Body of pancreas (tissue), 4 donors: ENCODE results near the gene KCNQ1OT1.

Source experiments
- CTCF ChIP-seq, 7 experiments: fragments of 450-650 bp in 4 of 7; fragments of 200-600 bp in 3 of 7; sonication (generic) in 3 of 7; IDR thresholded peaks; one replicate each; pipeline ENCODE4 v1.5.1; 2016 to 2019; ENCODE audit warnings: antibody characterized with exemption in 7 of 7
- POLR2A ChIP-seq, 3 donors: fragments of 450-650 bp; IDR thresholded peaks; one replicate each; pipeline ENCODE4 v1.6.1; 2016; ENCODE audit warnings: antibody characterized with exemption in 3 of 3, mild to moderate bottlenecking in 2 of 3

DNA sequence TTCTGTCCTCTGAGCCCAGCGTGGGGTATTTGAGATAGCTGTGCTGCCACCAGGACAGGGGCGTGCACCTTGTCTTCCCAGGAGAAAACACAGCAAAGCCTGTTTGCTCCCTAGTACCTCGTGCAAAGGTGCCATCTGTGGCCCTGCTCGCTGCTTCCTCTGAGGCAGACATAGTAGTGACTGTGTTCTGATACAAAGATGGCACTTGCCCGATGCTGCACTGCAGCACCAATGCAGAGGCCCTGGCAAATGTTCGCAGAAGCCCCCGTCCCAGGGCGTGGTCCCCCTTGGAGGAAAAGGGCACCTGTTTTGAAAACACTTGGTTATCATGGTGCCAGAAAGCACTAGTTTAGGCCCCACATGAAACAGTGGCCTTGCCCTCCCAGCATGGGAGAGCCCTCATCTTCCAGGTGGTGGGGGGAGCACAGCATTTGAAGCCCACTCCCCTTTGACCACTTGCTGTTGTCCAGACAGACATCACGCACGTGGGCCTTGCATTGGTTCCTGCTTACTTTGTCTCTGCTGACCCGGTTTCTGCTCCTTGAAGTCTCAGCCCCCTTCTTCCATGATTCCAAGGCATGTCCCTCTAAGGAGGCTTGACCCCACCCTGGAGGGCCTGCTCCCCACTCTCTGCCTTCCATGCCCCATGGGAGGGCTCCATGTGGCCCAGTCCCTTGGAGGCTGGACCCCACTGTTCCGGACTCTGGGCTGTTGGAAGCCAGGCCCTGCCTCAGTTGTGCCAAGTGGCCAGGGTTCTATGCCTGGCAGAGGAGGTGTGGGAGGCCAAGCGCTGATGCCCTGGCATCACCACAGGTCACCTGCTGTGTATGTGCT, 109.4 kb downstream of the KCNQ1OT1 start:
- TF ChIP-seq CTCF (IDR thresholded peaks at IDR 0.05) (no peak), POLR2A (IDR thresholded peaks at IDR 0.05) (no peak)
